GM18907 (cell line): ENCODE measurements around the gene NCAM1.
"Not testable (repeated sequence)": the region's sequence is repeated elsewhere in the genome, so short reads cannot be mapped to it uniquely, and the experiment has no call there.

Source experiments
- ATAC-seq: cut with Tn5 transposase; IDR thresholded peaks from one replicate; pipeline ENCODE4 v1.9.1; 2021; ENCODE audit warnings: mild to moderate bottlenecking, moderate library complexity; ENCODE audit not compliant: unreplicated experiment

Gene NCAM1

GRCh38 chr11:112961146-112961668, at the start of gene NCAM1:
NCAM1 (plus strand) TSS chr11:112961420.
- ATAC-seq: no peak

GRCh38 chr11:112922606-112923005, 38.6 kb upstream of the NCAM1 start:
- no peak for ATAC-seq

- ATAC-seq: not testable (repeated sequence)
These were observed 36.4 kb upstream of the NCAM1 start for GRCh38 chr11:112924836-112925235.

- no peak for ATAC-seq
These were observed 35.5 kb upstream of the NCAM1 start for GRCh38 chr11:112925516-112926310.

GRCh38 chr11:112928136-112928535, 33.1 kb upstream of the NCAM1 start:
- ATAC-seq: no peak

GRCh38 chr11:112929432-112929831, 31.8 kb upstream of the NCAM1 start:
- ATAC-seq: no peak

- ATAC-seq: no peak
These were observed 29.5 kb upstream of the NCAM1 start for GRCh38 chr11:112931703-112932102.

- ATAC-seq: no peak
These were observed 28.6 kb upstream of the NCAM1 start for GRCh38 chr11:112932593-112932992.

- no peak for ATAC-seq
These were observed 27.2 kb upstream of the NCAM1 start for GRCh38 chr11:112933970-112934369.

- ATAC-seq: no peak
These were observed 20.1 kb upstream of the NCAM1 start for GRCh38 chr11:112941104-112941503.

GRCh38 chr11:112942966-112943643, 18.1 kb upstream of the NCAM1 start:
- ATAC-seq: no peak

GRCh38 chr11:112946866-112947265, 14.4 kb upstream of the NCAM1 start:
- no peak for ATAC-seq

- no peak for ATAC-seq
These were observed 11.2 kb upstream of the NCAM1 start for GRCh38 chr11:112949781-112950575.

GRCh38 chr11:112958670-112959069, 2.5 kb upstream of the NCAM1 start:
- no peak for ATAC-seq

- no peak for ATAC-seq
These were observed 745 bp downstream of the NCAM1 start for GRCh38 chr11:112961751-112962578.

- ATAC-seq: no peak
These were observed 1.6 kb downstream of the NCAM1 start for GRCh38 chr11:112962579-112963367.

- no peak for ATAC-seq
These were observed 2.2 kb downstream of the NCAM1 start for GRCh38 chr11:112963368-112963955.

GRCh38 chr11:112965656-112966055, 4.4 kb downstream of the NCAM1 start:
- ATAC-seq: no peak

- ATAC-seq: no peak
These were observed 5.3 kb downstream of the NCAM1 start for GRCh38 chr11:112966561-112966960.
